Measurements from ENCODE around the gene MAFG.

MAFG gene

GRCh38 chr17:81907219-81908145, 20.1 kb downstream of the MAFG start:
- no peak for DNase-seq

DNA sequence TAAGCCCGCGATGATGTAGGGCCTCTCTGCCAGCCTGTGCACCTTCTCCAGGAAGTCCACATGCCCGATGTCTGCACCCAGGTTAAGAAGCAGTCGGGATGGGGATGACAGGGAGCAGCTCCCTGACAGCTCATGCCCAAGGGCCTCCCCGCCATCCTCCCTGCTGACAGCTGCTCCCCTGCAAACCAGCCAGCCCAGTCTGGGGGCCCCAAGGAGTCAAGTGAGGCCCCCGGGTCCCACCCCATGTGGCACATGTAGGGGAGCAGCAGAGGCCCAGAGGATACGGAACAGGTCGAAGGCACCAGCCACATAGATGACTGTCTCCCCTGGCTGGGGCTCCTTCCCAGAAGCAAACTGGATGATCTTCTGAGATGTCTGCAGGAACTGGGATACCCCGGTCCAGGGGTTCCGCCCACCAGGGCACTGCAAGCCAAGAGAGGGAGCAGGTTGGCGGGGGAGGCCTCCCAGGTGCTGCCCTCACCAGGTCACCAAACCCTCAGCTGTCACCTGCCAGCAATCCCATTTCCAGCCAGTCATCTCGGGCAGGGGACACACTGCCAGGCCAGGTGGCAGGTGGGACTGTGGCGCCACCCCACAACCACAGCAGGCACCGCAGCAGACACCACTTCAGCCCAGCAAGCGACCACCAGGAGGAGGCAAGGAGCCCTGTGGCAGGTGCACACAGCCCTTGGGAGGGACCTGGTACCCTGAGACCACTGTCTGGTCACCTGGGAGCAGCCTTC, 20.9 kb downstream of the MAFG start:
- DNase-seq, result peak; percentile 82

DNA sequence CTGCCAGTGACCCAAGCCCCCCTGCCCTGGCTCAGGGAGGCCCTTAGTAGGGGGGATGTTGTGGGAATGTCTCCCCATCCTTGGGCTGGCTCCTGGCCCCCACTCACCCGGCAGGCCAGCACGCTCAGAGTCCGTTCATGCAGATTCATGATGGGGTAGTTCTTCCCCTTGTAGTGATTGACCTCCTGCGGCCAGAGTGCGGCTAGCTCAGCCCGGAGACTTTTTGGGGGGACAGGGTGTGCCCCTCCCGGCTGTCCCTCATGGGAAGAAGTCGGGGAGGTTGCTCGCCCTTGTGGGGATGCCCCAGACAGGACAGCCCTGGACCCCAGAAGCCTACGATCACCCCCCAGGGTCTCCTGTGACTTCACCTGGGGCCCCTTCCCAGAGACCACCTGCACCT, 21.5 kb downstream of the MAFG start:
- DNase-seq, result no peak

DNA sequence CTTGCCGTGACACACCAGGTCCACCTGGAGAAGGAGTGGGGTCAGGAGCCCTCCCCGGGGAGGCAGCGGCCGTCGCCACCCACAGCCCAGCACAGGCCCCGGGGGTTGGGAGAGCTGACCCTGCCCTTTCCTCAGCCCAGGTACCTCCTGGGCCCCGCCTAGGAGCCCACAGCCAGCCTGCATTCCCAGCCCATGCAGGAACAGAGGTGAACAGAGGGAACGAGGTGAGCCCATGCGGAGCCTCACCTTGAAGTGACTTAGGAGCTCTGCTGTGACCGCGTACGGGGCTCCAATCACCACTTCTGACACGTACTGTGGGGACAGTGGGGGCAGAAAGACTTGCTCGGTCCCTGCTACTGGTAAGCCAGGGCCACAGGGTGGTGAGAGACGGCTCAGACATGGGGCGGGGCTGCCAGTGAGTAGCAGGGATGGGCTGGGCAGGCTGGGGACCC, 22.1 kb downstream of the MAFG start:
- no peak for DNase-seq

DNA sequence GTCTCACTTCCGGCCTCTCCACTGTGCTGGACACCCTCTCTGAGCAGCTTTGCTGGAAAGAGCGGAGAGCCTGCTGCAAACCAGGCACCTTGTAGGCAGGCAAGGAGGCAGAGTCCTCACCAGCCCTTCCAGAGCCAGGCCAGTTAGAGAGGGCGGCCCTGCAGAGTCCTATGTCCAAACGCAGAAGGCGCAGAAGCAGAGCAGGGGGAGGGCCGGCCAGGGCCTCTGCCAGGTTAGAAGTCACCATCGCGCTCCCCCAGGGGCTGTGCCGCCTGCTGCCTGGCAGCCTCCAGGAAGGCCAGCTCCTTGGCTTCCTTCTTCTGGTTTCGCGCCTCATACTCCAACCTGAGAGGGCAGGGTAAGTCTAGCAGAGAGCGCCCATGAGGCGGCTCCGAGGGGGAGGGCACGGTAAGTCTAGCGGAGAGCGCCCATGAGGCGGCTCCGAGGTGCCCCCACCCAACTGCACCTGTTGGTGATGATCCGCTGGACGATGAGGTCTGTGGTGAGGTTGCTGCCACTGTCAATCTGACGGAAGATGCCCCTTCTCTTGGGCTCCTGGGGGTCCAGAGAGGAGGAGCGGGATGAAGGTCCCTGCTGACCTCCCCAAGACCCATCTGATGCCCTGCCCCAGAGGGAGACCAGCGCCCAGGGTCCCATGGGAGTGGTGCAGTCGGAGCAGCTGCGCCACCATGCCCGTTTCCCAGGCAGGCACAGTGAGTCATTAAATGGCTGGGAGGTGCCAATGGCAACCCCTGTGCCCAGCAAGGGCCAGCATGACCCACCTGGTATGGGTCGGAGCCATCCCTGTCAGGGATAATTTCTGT, 22.7 kb downstream of the MAFG start:
- no peak for DNase-seq

- DNase-seq, result no peak
These were observed 23.5 kb downstream of the MAFG start for GRCh38 chr17:81903896-81904599.

DNA sequence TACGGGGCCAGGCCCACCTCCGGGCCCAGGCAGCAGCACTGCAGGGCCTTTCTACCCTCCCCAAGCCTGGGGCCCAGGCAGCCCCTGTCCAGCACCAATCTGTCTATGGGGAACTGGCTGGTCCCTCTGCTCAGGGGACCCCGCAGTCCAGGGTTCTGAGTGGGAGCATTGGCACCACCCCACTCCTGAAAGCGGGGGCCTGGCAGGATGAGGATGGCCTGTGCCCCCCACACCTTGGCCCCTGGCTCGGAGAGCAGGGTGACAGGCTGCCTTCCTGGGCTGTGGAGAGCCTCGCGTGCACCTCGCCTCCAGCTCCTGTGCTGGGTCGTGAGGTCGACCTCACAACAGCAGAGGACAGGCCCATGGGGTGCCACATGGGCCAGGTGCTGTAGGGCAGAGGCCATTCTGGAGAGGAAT, 24.1 kb downstream of the MAFG start:
- no peak for DNase-seq

- no peak for DNase-seq
These were observed 24.7 kb downstream of the MAFG start for GRCh38 chr17:81902653-81903414.

- no peak for DNase-seq
These were observed 25.4 kb downstream of the MAFG start, which contains the start of gene NPB for GRCh38 chr17:81902023-81902652. Gene NPB, plus strand, starts transcription at chr17:81902238. Its CDS starts 40 bp downstream, at chr17:81902278.

DNA sequence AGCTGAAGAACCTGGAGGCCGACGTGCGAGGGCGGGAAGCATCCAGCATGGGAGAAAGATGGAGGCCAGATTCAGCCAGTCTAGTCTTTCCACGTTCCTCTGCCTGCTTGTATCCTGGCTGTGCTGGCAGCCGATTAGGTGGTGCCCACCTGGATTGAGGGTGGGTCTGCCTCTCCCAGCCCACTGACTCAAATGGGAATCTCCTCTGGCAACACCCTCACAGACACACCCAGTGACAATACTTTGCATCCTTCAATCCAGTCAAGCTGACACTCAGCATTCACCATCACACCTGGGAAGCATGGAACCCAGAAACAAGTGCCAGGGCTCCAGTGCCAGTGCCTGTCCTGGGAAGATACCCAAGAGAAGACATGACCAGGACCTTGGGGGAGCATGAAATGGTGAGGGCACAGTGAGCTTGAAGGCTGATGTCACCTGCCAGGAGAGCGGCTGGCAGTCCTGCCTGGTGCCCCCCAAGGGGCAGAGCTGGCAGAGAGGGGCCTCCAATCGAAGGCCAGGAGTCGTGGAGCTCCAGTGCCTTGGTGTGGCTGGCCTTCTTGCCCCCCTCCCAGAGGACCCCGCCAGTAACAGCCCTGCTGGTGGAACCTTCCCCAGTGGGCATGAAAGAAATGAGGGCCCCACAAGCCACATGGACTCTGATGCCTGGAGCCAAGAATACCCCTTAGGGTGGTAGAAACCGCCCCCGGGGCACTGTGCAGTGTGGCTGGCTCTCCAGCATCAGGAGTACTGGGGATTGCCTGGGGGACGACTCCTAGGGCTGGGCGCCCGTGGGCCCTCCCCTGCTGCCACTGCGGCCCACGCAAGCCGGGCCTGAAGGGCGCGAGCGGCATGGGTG, 26.1 kb downstream of the MAFG start:
- DNase-seq, result no peak

DNA sequence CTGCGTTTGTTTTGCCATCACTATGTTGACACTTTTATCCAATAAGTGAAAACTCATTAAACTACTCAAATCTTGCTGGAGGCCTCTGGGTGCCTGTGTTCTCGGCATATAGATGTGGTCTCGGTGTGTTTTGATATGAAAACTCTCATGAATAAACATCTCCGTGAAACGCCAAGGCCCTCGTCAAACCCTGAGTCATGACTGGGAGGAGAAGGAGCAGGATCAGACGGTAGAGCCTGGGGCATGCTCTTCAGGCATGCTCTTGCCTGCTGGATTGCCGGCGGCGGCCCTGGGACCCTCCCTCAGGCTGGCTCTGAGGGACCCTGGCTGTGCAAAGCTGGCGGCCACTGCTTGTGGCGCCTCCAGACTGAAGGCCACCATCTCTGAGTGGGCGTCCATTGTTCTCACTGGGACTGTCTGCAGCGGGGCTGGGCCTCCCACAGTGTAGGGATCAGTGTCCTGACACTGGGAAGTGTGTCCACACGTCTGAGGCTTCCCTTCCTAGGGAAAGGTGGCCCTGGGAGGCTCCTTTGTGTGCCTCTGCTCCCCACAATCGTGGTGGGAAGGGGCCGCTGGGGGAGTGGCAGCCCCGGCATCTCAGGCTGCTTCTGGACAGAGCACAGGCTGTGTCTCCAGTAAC, 27.2 kb downstream of the MAFG start:
- no peak for DNase-seq

- DNase-seq, result no peak
These were observed 27.9 kb downstream of the MAFG start for GRCh38 chr17:81899514-81900166.

DNA sequence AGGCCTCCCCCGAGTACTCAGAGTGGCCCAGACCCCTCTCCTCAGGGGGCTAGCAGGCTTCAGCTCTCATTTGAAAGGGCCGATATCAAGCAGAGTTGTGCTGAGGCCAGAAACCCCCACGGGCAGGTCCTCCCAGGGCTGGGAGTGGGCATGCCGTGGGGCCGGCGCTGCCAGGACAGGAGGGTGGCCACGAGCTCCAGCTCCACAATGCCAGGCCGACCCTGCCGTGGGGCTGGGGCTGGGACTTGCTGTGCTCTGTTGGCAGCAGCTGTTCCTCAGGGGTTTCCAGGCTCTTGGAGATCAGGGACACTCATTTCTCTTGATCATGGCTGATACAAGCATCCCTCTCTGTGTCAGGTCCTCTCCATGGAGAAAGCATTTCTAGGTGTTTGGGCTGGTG, 28.6 kb downstream of the MAFG start:
- DNase-seq, result no peak

- no peak for DNase-seq
These were observed 29.3 kb downstream of the MAFG start for GRCh38 chr17:81898029-81898866.

- no peak for DNase-seq
These were observed 32.1 kb downstream of the MAFG start for GRCh38 chr17:81895400-81895799.

DNA sequence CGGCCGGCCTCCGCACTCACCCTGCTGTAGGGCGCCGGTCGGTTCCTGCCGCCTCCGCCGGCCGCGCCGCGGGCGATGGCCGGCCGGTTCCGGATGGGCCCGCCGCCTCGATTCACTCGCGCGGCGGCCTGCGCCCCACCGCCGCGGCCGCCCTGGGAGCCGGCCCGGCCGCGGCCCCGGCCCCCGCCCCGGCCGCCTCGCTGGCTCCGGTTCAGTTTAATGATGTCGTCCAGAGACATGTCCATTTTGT, 36.3 kb downstream of the MAFG start:
- DNase-seq, result no peak

GRCh38 chr17:81890447-81891302, 36.9 kb downstream of the MAFG start:
- no peak for DNase-seq

Measured in 8988T (cell line).